ENCODE data around the gene IGF1R. TPM values are rescaled to one million over a fixed set of nuclear protein-coding genes. Genes with fewer than 3 reads are reported as not detected.

Gene IGF1R
- total RNA-seq, 2 experiments from 2014 or later: 21.5 to 23.4 TPM

DNA sequence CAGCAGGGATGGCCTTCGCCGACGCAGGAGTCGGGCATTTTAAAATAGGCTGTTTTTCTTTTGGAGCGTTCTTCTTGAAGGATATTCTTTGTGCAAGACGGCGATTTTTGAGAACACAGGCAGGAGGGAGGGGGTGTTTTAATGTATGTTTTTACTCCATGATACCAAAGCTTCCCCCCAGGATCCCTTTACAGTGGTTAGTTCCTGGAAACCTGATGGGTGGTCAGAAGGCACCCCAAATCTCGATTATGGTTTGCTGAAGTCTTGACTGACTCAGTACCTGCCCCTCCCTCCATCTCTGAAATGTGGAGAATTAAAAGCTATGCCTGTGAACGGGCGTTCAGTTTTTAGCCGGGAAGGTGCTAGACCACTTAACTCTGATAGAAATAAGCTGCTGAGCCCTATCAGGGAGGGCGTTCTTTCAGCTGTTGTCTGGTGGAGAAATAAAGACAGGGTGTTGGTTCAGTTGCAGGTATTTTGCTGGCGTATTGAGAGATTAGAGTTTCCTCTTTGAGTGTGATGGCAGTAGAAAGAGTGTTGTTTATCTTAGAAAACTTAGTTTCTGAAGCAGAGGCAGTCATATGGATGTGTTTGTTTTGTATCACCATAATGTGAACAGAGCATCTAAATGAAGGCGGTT is 3.4 kb downstream of the IGF1R start:
- Mint-ChIP-seq H3K27ac (peak overlapping the region; percentile 82), H3K27me3 (peaks cover 26% of the 10 kb centered on the region), H3K4me1 (peaks cover 28% of the 10 kb centered on the region), H3K36me3 (no peaks in the 10 kb centered on the region), H3K4me3 (peak overlapping the region; percentile 88), H3K9me3 (no peaks in the 10 kb centered on the region)
- DNase-seq: no peak
- no peak for ATAC-seq (ENCODE audit: low read depth)
- POLR2A ChIA-PET: interaction anchor here (1.3 kb wide), 1 partner anchor 52 kb away, joined by 5 read pairs; no protein-coding TSS in a partner anchor

DNA sequence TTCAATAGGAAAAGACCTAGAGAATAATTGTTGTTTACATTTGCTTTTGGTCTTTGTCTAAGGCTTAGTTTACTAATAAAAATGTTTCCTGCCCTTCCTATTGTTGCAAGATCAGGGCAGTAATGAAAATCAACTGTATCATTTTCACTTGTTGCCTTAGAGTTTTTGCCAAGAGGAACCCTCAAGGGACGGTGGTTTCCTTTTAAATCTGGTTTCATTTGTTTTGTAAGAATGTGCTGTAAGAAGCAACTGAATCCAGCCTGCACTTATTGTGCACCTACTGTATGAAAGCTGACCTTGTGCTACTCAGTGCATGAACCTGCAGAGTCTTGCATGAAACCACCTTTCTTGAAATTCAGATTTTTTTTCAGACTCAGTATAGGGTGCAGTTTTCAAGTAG is 5.3 kb downstream of the IGF1R start:
- Mint-ChIP-seq H3K27ac (no peak overlapping the region), H3K4me3 (no peak overlapping the region), H3K4me1 (peaks cover 25% of the 10 kb centered on the region), H3K9me3 (no peaks in the 10 kb centered on the region), H3K36me3 (no peaks in the 10 kb centered on the region), H3K27me3 (peaks cover 28% of the 10 kb centered on the region)
- POLR2A ChIA-PET: no interaction called here
- ATAC-seq (ENCODE audit: low read depth) (no peak), DNase-seq (no peak)

DNA sequence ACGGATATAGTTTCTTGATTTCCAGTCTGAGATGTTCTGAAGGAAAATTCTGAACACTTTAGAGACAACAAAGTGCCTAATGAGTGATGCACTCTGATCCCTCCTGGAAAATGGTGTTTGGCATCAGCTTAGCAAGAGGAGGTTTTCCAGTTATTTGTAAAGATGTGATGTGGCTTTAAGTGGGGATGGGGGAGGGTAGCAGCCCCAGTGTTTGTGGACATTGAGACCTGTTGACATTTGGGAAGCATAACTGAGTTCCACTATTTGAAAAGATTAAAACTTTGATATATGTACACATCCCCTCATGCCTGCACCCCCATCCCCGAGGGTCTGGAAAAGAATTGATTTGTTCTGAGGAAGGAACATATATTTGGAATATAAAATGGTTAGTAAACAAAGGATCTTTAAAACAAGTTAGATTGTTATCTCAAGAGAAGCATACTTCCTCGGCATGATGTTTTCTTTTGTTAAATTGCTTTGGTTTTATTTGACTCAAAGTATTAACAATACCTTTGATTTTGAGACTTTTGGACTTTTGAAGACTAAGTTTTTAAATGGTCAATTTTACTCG is 6.5 kb downstream of the IGF1R start:
- no peak overlapping the region for H3K27ac Mint-ChIP-seq
- H3K9me3 Mint-ChIP-seq: no peaks in the 10 kb centered on the region
- ATAC-seq (ENCODE audit: low read depth) (no peak), DNase-seq (no peak)
- no peaks in the 10 kb centered on the region for H3K36me3 Mint-ChIP-seq
- no peak overlapping the region for H3K4me3 Mint-ChIP-seq
- H3K4me1 Mint-ChIP-seq: peaks cover 26% of the 10 kb centered on the region
- POLR2A ChIA-PET: no interaction called here
- H3K27me3 Mint-ChIP-seq: peaks cover 28% of the 10 kb centered on the region

DNA sequence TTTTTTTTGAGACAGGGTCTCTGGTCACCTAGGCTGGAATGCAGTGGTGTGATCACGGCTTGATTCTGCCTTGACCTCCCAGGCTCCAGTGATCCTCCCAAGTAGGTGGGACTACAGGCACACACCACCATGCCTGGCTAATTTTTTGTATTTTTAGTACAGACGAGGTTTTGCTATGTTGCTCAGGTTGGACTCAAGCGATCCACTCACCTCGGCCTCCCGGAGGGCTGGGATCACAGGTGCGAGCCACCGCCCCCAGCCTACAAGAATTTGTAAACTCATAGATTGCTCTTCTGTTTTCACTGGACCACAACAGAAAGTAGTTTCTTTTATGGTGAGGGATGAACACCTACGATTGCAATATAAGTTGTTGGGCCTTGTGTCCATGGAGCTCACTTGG is 7.4 kb downstream of the IGF1R start:
- Mint-ChIP-seq H3K4me3 (no peak overlapping the region), H3K27ac (no peak overlapping the region), H3K27me3 (peaks cover 22% of the 10 kb centered on the region), H3K4me1 (peaks cover 23% of the 10 kb centered on the region), H3K36me3 (no peaks in the 10 kb centered on the region), H3K9me3 (no peaks in the 10 kb centered on the region)
- POLR2A ChIA-PET: no interaction called here
- ATAC-seq (ENCODE audit: low read depth) (no peak), DNase-seq (no peak)

DNA sequence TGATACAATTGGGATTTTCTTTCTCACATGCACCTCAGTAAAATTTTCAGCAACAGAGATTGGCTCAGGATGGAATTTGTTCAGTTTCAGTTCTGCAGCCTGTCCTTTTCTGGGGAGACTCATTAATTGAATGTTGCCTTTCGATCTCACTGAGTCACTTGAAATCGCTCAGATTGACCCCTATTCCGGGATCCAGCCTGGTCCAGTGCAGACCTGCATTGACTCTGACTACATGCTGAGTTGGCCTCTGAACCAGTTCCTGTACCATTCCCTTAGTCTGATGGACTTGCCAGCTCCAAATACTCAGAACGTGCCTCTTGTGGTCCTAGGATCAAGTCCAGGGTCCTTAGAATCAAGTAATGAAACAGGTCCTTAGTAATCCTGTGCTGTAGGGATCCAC is 9.4 kb downstream of the IGF1R start:
- DNase-seq (no peak), ATAC-seq (ENCODE audit: low read depth) (no peak)
- Mint-ChIP-seq H3K4me3 (no peak overlapping the region), H3K27ac (no peak overlapping the region), H3K36me3 (no peaks in the 10 kb centered on the region), H3K4me1 (peaks cover 9% of the 10 kb centered on the region), H3K27me3 (peaks cover 10% of the 10 kb centered on the region), H3K9me3 (no peaks in the 10 kb centered on the region)
- POLR2A ChIA-PET: no interaction called here

DNA sequence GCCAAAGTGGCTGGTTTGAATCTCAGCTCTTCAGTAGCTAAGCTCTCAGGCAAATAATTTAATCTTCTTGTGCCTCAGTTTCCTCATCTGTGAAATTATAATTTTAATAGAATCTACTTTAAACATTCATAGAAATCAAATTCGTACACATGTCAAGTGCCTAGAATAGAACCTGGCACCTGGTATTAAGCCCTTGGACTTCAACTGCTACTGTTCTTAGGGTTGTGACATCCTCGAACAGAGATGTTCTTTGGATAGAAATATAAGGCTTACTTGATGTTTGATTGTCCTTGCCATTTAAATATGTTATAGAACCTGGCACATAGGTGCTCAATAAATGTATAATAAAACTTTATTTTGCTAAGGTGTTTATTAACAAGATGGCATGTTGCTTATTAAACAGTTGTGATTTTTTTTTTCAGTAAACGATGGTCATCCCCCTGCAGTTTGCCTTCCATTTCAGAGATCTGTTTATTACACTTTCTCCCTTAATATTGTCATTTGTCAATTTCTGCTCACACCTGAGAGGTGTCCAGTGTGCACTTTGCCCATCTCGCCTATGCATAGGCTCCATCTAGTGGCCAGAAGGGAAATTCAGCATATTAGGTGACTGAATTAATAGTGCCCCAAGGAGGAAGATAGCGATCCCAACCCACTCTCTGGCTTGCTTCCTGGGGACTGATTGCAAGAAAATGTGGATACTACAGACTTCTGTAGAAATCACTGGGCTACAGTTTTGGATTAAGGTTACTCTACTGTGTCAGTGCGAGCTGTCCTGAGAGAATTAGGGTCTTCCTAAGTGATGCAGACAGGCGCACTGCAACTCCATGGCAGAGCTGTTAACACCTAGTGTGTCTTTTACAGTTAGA is 10.7 kb downstream of the IGF1R start:
- no peaks in the 10 kb centered on the region for H3K9me3 Mint-ChIP-seq
- POLR2A ChIA-PET: no interaction called here
- ATAC-seq (ENCODE audit: low read depth) (peak; percentile 56), DNase-seq (no peak)
- no peaks in the 10 kb centered on the region for H3K36me3 Mint-ChIP-seq
- H3K4me3 Mint-ChIP-seq: no peak overlapping the region
- H3K4me1 Mint-ChIP-seq: peaks cover 4% of the 10 kb centered on the region
- peaks cover 5% of the 10 kb centered on the region for H3K27me3 Mint-ChIP-seq
- H3K27ac Mint-ChIP-seq: no peak overlapping the region

DNA sequence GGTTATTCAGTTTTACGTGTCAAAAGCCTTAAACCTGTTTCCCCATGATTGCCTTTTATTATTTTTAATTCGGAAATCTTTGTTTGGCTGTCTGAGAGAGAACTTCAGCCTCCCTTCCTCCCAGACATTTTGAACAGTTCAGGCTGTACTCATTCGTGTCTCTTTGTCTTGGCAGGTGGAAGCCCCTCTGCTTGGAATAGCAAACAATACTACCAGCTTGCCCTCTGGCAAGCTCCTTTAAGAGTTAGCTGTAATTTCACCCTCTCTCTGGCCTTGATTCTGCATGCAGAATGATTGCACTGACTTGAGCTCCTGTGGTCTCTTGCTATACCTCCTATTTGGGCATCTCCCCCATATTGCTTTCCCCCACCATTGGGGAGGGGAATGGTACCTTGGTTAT is 11.7 kb downstream of the IGF1R start:
- Mint-ChIP-seq H3K4me1 (peaks cover 1% of the 10 kb centered on the region), H3K27me3 (peaks cover 5% of the 10 kb centered on the region), H3K27ac (no peak overlapping the region), H3K36me3 (no peaks in the 10 kb centered on the region), H3K4me3 (no peak overlapping the region), H3K9me3 (no peaks in the 10 kb centered on the region)
- ATAC-seq (ENCODE audit: low read depth) (no peak), DNase-seq (no peak)
- POLR2A ChIA-PET: no interaction called here

DNA sequence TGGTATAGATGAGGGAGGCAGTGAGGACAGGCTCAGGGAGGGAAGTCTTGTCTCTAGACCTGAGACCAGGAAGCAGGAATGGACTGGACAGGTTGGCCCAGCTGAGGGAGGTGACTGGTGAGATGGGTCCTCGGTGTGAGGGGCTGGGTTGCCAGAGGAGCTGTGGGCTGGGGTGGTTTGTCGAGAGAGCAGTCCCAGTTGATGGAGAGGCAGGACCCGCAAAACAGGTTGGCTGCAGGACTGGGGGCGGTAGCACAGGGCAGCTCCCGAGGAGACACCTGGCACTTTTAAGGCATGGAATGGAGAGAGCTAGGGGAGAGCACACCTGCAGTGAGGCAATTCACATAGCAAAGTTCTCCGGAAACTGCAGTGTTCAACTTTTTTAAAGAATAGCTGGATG is 14.7 kb downstream of the IGF1R start:
- no peak overlapping the region for H3K4me3 Mint-ChIP-seq
- H3K27ac Mint-ChIP-seq: no peak overlapping the region

DNA sequence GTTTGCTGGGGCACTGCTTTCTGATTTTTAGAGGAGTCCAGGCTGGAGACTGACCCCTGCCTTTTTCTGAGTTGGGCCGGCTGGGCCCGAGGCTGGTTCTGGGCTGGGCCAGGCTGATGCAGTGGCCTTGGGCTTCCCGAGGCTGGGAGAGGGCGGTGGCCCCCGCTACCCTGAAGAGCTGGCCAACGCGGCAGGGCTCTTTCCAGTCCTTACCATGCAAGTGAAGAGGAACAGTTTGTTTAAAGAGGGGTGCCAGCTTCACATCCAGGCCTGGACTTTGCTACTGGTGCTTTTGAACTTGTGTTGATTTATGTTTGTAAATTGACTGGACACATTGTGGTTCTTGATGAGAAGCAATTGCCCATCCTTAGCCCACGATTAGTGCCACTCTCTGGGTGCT is 15.3 kb downstream of the IGF1R start:
- peaks cover 16% of the 10 kb centered on the region for H3K4me1 Mint-ChIP-seq
- no peak for DNase-seq
- ATAC-seq (ENCODE audit: low read depth): no peak
- POLR2A ChIA-PET: no interaction called here
- no peak overlapping the region for H3K4me3 Mint-ChIP-seq
- H3K27me3 Mint-ChIP-seq: no peaks in the 10 kb centered on the region
- H3K27ac Mint-ChIP-seq: no peak overlapping the region
- H3K9me3 Mint-ChIP-seq: no peaks in the 10 kb centered on the region
- H3K36me3 Mint-ChIP-seq: no peaks in the 10 kb centered on the region

More for the DNA sequence above, 14.7 kb downstream of the IGF1R start:
- H3K4me1 Mint-ChIP-seq: peaks cover 13% of the 10 kb centered on the region
- POLR2A ChIA-PET: no interaction called here
- peaks cover 1% of the 10 kb centered on the region for H3K27me3 Mint-ChIP-seq
- DNase-seq (no peak), ATAC-seq (ENCODE audit: low read depth) (no peak)
- H3K36me3 Mint-ChIP-seq: no peaks in the 10 kb centered on the region
- no peaks in the 10 kb centered on the region for H3K9me3 Mint-ChIP-seq

DNA sequence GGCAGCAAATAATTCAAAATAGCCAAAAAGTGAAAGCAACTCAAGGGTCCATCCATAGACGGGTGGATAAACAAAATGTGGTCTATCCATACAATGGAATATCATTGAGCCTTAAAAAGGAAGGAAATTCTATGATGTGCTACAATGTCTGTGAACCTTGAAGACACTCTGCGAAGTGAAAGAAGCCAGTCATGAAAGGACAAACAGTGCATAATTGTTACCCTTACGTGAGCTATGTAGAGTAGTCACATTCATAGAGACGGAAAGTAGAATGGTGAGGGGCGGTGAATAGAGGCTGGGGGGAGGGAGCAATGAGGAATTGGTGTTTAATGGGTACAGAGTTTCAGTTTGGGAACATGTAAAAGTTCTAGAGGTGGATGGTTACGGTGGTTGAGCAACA is 18.1 kb downstream of the IGF1R start:
- Mint-ChIP-seq H3K27me3 (no peaks in the 10 kb centered on the region), H3K4me3 (no peak overlapping the region)

DNA sequence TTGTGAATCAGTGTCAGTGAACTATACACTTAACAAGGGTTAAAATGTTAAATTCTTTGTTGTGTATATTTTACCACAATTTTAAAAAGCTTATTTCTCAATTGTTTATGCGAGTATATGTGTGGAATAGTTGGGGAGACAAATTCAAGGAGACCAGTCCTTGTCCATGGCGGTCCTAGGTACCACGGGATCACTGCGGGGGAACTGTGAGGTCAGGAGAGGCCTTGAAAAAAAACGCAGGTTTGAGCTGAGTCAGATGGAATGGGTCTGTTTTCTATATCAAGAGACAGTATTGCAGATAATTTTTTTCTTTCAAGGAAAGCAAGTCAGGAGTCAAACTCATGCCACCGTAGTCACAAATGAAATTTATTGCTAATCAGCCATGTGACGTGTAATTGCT is 18.5 kb downstream of the IGF1R start:
- H3K36me3 Mint-ChIP-seq: no peaks in the 10 kb centered on the region
- POLR2A ChIA-PET: no interaction called here
- DNase-seq (no peak), ATAC-seq (ENCODE audit: low read depth) (no peak)
- no peaks in the 10 kb centered on the region for H3K9me3 Mint-ChIP-seq
- H3K4me1 Mint-ChIP-seq: peaks cover 31% of the 10 kb centered on the region
- H3K27me3 Mint-ChIP-seq: no peaks in the 10 kb centered on the region
- no peak overlapping the region for H3K4me3 Mint-ChIP-seq
- H3K27ac Mint-ChIP-seq: no peak overlapping the region

More for the DNA sequence above, 18.1 kb downstream of the IGF1R start:
- no peak for ATAC-seq (ENCODE audit: low read depth)
- no peak for DNase-seq
- Mint-ChIP-seq H3K36me3 (no peaks in the 10 kb centered on the region), H3K4me1 (peaks cover 31% of the 10 kb centered on the region), H3K27ac (no peak overlapping the region), H3K9me3 (no peaks in the 10 kb centered on the region)
- POLR2A ChIA-PET: no interaction called here

DNA sequence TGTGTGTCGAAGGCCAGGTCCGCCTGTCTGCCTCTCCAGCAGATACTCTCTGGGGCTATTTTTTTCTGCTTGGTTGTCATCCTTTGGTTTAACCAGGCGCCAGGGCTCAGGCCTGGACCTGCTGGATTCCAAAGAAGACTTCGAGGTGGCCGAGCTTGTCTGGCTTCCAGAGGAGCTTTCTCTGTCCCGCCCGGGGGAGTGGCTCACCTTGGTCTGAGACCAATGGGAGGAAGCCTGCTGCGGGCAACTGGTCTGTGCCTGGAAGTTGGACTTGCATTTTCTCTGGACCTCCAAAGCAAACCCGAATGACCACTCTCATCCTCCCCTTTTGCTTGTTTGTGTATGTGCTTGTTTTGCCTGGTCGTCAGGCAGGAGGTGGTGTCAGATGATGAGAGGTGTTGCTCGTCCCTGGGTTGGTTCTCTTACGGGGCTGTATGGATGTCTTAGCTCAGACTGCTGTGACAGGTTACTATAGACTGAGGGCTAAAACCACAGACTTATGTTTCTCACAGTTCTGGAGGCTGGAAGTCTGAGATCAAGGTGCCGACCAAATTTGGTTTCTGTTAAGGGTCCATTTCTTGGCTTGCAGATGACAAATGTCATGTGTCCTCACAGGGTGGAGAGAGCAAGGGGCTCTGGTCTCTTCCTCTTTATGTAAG is 19.3 kb downstream of the IGF1R start:
- Mint-ChIP-seq H3K27me3 (no peaks in the 10 kb centered on the region), H3K27ac (no peak overlapping the region), H3K4me1 (peaks cover 31% of the 10 kb centered on the region), H3K9me3 (no peaks in the 10 kb centered on the region), H3K36me3 (no peaks in the 10 kb centered on the region), H3K4me3 (no peak overlapping the region)
- POLR2A ChIA-PET: no interaction called here
- no peak for ATAC-seq (ENCODE audit: low read depth)
- no peak for DNase-seq

DNA sequence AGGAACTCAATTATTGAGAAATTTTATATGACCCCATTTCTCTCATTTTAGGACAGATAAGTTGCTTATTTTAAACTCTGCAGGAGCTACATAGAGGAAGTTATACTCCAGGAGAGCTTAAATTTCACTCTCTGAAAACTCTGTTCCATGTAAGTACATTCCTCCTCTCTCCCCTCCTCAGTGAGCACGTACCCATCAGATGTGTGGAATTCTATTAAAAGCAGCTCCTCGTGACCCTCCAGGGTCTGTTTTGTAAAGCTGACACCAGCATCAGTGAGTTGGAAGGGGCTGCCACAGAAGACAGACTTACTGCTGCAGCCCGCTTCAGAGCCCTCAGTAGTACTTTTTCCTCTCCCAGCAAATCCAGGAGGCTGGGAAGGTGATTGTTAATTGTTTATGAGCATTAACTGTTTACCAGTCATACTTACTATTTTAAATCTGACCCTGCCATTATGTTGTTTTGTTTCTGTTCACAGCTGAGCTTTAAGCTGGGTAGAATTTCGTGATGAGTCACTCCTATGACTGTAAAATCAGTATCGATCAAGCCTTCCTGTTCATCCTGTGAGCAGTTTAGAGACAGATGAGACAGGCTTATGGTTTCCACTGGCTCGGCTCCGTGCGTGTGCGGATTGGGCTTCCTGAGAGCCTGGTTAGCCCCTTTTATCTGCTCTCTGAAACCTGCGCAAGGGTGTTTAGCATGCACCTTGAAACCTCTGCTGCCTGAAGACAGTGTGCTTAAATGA is 20.4 kb downstream of the IGF1R start:
- H3K9me3 Mint-ChIP-seq: no peaks in the 10 kb centered on the region
- H3K4me3 Mint-ChIP-seq: no peak overlapping the region
- peaks cover 31% of the 10 kb centered on the region for H3K4me1 Mint-ChIP-seq
- H3K36me3 Mint-ChIP-seq: no peaks in the 10 kb centered on the region
- POLR2A ChIA-PET: no interaction called here
- ATAC-seq (ENCODE audit: low read depth) (peak; percentile 91), DNase-seq (no peak)
- peak overlapping the region; percentile 61 for H3K27ac Mint-ChIP-seq
- no peaks in the 10 kb centered on the region for H3K27me3 Mint-ChIP-seq
